Measurements from ENCODE around the gene FUOM. TPM values are rescaled to one million over a fixed set of nuclear protein-coding genes. Genes with fewer than 3 reads are reported as not detected.
"Not testable (repeated sequence)": the region's sequence is repeated elsewhere in the genome, so short reads cannot be mapped to it uniquely, and the experiment has no call there.

Gene FUOM
- total RNA-seq, 4 donors from 2014 or later, result 6.7 to 17.7 (median 12.5) TPM

DNA sequence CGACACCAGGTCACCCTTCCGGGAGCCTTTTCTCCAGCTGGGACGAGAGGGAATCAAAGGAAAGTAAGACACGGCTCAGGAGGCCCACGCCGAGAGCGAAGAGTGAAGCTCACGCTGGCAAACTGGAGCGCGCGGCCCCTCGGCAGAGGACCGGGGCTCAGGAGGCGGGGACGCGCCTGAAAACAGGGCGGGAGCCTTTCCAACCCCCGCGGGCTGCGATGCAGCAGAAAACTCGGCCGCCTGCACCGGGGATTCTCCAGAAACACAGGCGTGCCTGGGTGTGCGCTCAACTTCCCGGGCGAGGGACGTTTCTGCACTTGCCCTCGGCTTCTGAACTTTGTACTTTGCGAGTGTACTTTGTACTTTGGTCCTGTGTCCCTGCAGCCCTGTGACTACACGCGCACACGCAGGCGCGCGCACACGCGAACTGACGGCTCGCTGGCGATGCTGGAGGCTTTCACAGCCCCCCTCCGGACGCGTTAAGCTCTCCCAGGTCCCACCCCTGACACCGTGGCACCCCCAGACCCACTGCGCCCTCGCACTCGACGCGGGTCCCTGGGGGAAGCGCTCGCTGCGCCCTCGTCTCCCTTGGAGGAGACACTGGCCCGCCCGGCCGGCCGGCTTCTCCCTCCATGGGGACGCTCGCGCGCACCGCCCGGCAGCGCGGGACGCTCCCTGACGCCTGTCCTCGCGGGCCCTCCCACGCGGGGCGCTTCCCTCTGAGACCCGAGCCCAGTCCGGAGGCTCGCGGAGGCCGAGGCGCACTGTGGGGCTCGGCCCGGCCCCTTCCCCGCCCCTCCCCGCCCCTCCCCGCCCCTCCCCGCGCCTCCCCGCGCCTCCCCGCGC is 20.7 kb upstream of the FUOM start:
- Histone ChIP-seq H3K27me3 (no peaks in the 10 kb centered on the region), H3K36me3 (peaks cover 0 to 25% (median 0%) of the 10 kb centered on the region in 3 donors), H3K4me3 (peak overlapping the region; percentile 67 to 98 (median 82)), H3K9me3 (no peaks in the 10 kb centered on the region), H3K27ac (peak overlapping the region; percentile 87 to 94 (median 94)), H3K4me1 (peaks cover 18 to 44% (median 31%) of the 10 kb centered on the region in 3 donors)
- WGBS, 2 donors, result 0% methylated on average over 3 of the region's 90 CpGs
- intact Hi-C loops (cut with DNase I), result no loop called here
- peak in 1 of 4 donors; percentile 17 for TF ChIP-seq POLR2A (IDR thresholded peaks at IDR 0.05)
- no peak for TF ChIP-seq CTCF (IDR thresholded peaks at IDR 0.05)
- DNase-seq, result no peak

DNA sequence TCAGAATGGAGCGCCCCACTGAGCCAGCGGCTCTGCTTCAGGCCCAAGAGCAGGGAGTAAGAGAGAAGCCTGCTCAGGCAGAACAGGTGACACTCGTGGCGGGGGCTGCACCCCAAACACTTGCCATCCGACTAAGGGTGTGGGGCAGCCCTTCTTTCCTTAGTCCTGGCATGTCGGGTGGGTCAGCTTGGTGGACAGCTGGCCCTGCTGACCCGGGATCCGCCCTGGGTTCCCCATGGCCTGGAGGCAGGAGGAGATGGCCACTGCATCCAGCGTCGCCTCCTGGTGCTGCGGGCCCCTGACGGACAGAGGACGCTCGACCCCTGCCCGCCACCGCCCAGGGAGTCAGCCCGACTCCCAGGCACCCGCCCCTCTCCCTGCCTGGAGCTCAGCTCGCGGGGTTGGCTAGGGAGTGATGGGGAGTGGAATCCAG is 20.0 kb upstream of the FUOM start:
- 71% methylated on average over 6 of the region's 20 CpGs; no CpG with 5 or more reads in 1 of the 2 donors for WGBS, 2 donors
- peak overlapping the region; percentile 87 to 94 (median 94) for H3K27ac ChIP-seq
- H3K4me1 ChIP-seq, result peaks cover 18 to 44% (median 31%) of the 10 kb centered on the region in 3 donors
- H3K27me3 ChIP-seq, result no peaks in the 10 kb centered on the region
- H3K36me3 ChIP-seq, result peaks cover 0 to 19% (median 0%) of the 10 kb centered on the region in 3 donors
- intact Hi-C loops (cut with DNase I), result no loop called here
- no peaks in the 10 kb centered on the region for H3K9me3 ChIP-seq
- no peak for DNase-seq
- peak overlapping the region; percentile 67 to 98 (median 82) for H3K4me3 ChIP-seq
- TF ChIP-seq CTCF (IDR thresholded peaks at IDR 0.05) (no peak), POLR2A (IDR thresholded peaks at IDR 0.05) (no peak)

GRCh38 chr10:133377025-133377817 is 19.4 kb upstream of the FUOM start:
- WGBS, 2 donors, result 92 to 100% methylated on average over 1 to 9 of the region's 30 CpGs
- Histone ChIP-seq H3K4me3 (no peak overlapping the region), H3K27ac (no peak overlapping the region), H3K9me3 (no peaks in the 10 kb centered on the region), H3K36me3 (peaks cover 0 to 13% (median 0%) of the 10 kb centered on the region in 3 donors), H3K4me1 (peaks cover 22 to 49% (median 36%) of the 10 kb centered on the region in 3 donors), H3K27me3 (no peaks in the 10 kb centered on the region)
- intact Hi-C loops (cut with DNase I), result no loop called here
- DNase-seq, result no peak
- TF ChIP-seq CTCF (IDR thresholded peaks at IDR 0.05), result no peak

- H3K4me1 ChIP-seq, result peaks cover 27 to 56% (median 38%) of the 10 kb centered on the region in 3 donors
- H3K27me3 ChIP-seq; H3K9me3 ChIP-seq; H3K36me3 ChIP-seq; H3K4me3 ChIP-seq; DNase-seq; H3K27ac ChIP-seq; intact Hi-C loops (cut with DNase I): not testable (repeated sequence)
- WGBS, 2 donors, result 91% methylated on average over 5 of the region's 5 CpGs
These were observed 18.4 kb upstream of the FUOM start for GRCh38 chr10:133376183-133376582.

DNA sequence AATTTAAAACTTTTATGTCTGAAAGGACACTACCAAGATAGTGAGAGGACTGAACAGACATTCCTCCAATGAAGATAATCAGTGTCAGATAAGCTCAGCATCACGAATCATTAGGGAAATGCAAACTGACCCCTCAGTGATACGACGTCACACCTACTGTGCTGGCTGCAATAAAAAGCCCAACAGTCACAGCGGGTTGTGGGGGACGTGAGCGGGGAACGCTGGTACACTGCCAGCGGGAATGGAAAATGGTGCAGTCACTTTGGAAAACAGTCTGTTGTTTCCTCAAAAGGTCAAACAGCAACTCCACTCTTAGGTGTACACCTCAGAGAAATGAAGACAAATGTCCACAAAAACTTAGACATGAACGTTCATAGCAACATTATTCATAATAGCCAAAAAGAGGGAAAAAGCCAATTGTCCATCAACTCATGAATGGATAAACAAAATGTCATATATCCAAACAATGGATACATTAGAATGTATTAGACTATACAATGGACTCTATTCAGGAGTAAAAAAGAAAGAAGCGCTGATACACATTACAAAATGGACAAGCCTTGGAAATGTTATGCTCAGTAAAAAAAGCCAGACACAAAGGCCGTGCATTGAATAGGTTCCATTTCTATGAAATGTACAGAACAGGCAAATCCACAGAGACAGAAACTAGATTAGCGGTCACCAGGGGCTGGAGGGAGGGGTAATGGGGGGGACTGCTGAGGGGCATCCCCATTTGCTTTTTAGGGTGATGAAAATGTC is 17.7 kb upstream of the FUOM start:
- Histone ChIP-seq H3K9me3 (no peaks in the 10 kb centered on the region), H3K4me1 (peaks cover 27 to 49% (median 32%) of the 10 kb centered on the region in 3 donors), H3K27me3 (no peaks in the 10 kb centered on the region), H3K4me3 (no peak overlapping the region), H3K27ac (no peak overlapping the region), H3K36me3 (peaks cover 0 to 12% (median 0%) of the 10 kb centered on the region in 3 donors)
- TF ChIP-seq CTCF (IDR thresholded peaks at IDR 0.05), result no peak
- TF ChIP-seq POLR2A (IDR thresholded peaks at IDR 0.05), result no peak
- no peak for DNase-seq
- intact Hi-C loops (cut with DNase I), result no loop called here
- 78% methylated on average over 12 of the region's 12 CpGs for WGBS, 2 donors
